Omental fat pad (tissue), 4 donors: ENCODE data around the gene SNX19. TPM values are rescaled to one million over a fixed set of nuclear protein-coding genes. Genes with fewer than 3 reads are reported as not detected.

Experiments
- ATAC-seq: fragments of 150-250 bp; one replicate; pipeline ENCODE4 v1.9.1; 2016; ENCODE audit warnings: mild to moderate bottlenecking, moderate library complexity; ENCODE audit not compliant: low FRiP score
- DNase-seq: peaks from one replicate; pipeline ENCODE4 v3.0.0-alpha.2; 2019; ENCODE audit warnings: low spot score
- CTCF ChIP-seq, 3 donors: fragments of 450-650 bp; IDR thresholded peaks; one replicate each; pipeline ENCODE4 v1.5.1; 2016 to 2017; ENCODE audit warnings: antibody characterized with exemption in 3 of 3, mild to moderate bottlenecking in 3 of 3, moderate library complexity in 2 of 3
- total RNA-seq, 4 donors: library from RNA; depleted of rRNA; stranded (reverse); fragments of >200 nt; gene quantifications; one replicate each; pipeline ENCODE4 v1.1.0, GENCODE V29; 2016

SNX19 gene
- total RNA-seq, 4 donors from 2014 or later: 90.9 to 135 (median 110) TPM

GRCh38 chr11:130873761-130874160, 42.5 kb downstream of the SNX19 start:
- no peak for DNase-seq
- ATAC-seq: no peak
- TF ChIP-seq CTCF (IDR thresholded peaks at IDR 0.05): no peak

- no peak for TF ChIP-seq CTCF (IDR thresholded peaks at IDR 0.05)
- DNase-seq: no peak
- no peak for ATAC-seq
These were observed 43.3 kb downstream of the SNX19 start for GRCh38 chr11:130872981-130873380.

- TF ChIP-seq CTCF (IDR thresholded peaks at IDR 0.05): no peak
- DNase-seq: no peak
- no peak for ATAC-seq
These were observed 43.8 kb downstream of the SNX19 start for GRCh38 chr11:130872513-130872912.

GRCh38 chr11:130872102-130872501, 44.2 kb downstream of the SNX19 start:
- DNase-seq (no peak), ATAC-seq (no peak)
- TF ChIP-seq CTCF (IDR thresholded peaks at IDR 0.05): no peak

GRCh38 chr11:130871616-130872015, 44.7 kb downstream of the SNX19 start:
- ATAC-seq: no peak
- no peak for TF ChIP-seq CTCF (IDR thresholded peaks at IDR 0.05)

GRCh38 chr11:130868721-130869390, 47.4 kb downstream of the SNX19 start:
- ATAC-seq: no peak
- TF ChIP-seq CTCF (IDR thresholded peaks at IDR 0.05): no peak

More at GRCh38 chr11:130871616-130872015, 44.7 kb downstream of the SNX19 start:
- no peak for DNase-seq

GRCh38 chr11:130868086-130868710, 48.1 kb downstream of the SNX19 start:
- TF ChIP-seq CTCF (IDR thresholded peaks at IDR 0.05): no peak
- DNase-seq (no peak), ATAC-seq (no peak)

More at GRCh38 chr11:130868721-130869390, 47.4 kb downstream of the SNX19 start:
- DNase-seq: no peak
